GM19328 (cell line): Measurements from ENCODE around the gene AHCYL1.
"Not testable (repeated sequence)": the region's sequence is repeated elsewhere in the genome, so short reads cannot be mapped to it uniquely, and the experiment has no call there.

Source experiments
- ATAC-seq: cut with Tn5 transposase; IDR thresholded peaks from one replicate; pipeline ENCODE4 v1.9.1; 2021; ENCODE audit warnings: mild to moderate bottlenecking, moderate library complexity; ENCODE audit not compliant: unreplicated experiment

Gene AHCYL1

DNA sequence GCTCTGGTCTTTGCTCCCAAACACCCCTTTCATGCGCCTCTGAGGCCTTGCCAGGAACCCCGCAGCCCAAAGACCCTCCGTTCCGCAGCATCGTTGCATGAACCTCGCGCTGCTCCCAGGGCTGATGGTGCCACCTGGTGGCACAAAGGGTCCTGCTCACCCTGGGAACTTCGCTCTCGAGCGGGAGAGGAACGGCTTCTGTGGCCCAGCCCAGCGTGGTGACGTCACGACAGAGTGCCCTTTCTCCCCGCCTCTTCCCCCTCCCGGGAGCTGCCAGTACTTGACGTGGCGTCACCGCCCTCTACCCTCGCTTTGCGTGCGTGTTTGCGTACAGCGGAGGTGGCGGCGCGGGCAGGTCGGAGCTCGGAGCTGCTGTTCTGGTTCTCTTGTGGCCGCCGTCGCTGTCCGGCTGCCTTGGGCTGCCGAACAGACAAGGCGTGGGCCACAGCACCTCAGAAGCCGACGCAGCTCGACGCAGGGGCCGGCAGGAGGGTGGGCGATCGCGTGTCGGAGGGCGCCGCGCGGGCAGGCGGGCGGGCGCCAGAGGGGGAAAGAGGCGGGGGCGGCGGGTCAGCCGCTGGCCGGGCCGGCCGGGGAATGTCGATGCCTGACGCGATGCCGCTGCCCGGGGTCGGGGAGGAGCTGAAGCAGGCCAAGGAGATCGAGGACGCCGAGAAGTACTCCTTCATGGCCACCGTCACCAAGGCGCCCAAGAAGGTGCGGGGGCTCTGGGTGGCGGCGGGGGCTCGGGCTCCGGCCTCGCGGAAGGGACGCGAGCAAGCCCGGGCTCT is at the start of gene AHCYL1:
Gene AHCYL1 (plus strand): TSS at position 310 of the 791 bp plus-strand sequence. CDS start 288 bp downstream, at position 598.
- peak; percentile 95 for ATAC-seq

DNA sequence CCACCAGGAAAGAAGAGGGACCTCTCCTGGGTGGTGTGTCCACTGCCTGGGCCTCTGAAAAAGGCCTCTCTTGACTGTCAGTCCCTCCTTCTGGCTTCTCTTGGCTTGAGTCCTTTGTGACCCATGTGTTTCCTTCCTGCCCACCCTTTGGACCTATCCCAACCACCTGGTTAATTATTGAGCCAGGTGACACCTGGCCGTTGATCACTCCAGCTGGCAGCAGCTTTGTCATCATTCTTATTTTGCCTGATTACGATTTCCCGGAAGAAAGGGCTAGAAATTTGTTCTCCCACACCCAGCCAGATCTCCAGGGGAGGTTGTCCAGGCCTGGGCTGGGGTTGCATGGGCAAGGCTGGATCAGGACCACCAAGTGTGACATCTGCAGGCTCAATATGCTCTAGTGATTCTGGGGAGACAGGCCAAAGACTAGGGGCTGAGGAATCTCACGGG is 49.1 kb upstream of the AHCYL1 start:
- no peak for ATAC-seq

- ATAC-seq, result no peak
These were observed 46.8 kb upstream of the AHCYL1 start for GRCh38 chr1:109937738-109938137.

GRCh38 chr1:109938556-109938955 is 46.0 kb upstream of the AHCYL1 start:
- ATAC-seq, result no peak

DNA sequence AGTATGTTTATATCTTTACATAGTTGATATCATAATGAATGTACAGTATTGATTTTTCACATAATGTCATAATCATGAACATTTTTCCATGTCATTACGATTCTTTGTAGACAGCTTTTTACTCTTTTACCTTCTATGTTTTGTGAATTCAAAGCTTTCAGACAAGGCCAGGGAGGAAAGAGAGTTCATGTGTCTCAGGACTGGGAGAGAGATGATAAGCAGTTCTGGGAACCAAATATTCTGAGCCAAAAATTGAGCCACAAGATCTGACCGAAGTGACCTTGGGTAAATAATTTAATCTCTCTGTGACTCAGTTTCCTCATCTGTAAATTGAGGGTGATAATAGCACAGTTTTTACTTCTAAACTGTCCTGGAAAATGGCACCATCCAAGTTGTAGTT is 42.1 kb upstream of the AHCYL1 start:
- ATAC-seq, result no peak

DNA sequence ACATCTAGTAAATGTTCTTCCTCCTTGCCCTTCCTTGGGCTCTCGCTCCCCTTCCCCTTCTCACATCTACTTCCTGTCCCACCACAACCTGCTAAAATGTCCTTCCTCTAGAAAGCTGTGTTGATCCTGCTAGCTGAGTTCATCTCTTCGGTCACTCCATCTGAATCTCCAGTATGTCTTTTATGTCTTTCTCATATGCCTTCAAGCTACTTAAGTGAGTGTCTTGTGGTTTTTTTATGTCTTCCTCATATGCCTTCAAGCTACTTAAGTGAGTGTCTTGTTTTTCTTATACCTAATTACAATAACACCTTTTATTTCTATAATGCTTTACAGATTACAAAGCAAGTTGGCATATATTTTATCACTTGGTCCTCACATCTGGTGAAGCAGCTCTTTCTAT is 40.0 kb upstream of the AHCYL1 start:
- ATAC-seq, result no peak

GRCh38 chr1:109946511-109946910 is 38.1 kb upstream of the AHCYL1 start:
- ATAC-seq, result no peak

GRCh38 chr1:109947582-109948284 is 36.8 kb upstream of the AHCYL1 start:
- ATAC-seq, result no peak

DNA sequence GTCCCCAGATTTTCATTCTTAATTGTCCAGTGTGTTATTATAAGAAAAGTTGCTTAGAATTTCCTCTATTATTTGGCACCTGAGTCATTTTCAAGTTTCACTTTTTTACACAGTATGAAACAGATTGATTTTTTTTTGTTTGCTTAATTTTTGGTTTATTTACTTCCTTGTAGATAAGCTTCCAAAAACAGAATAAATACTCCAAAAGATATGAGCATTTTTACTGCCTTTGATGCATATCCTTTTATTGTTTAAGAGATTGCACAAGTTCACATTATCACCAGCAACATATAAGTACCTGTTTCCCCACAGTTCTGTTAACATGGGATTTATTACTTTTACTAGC is 36.3 kb upstream of the AHCYL1 start:
- ATAC-seq, result no peak

DNA sequence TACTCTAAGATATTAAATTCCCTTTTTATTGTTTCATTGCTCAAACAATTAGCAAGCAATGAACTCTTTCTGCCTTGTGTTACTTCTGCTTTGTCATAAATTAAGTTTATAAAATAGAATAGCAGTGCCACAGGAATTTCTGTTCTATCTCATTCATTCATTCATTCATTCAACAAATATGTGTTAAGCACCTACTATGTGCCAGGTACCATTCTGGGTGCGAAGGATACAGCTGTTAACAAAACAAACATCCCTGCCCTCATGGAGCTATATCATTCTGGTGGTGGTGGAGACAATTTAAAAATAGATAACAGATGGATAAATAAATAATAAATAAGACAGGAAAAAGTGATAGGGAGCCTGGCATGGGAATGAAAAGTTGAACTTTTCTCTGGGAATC is 34.5 kb upstream of the AHCYL1 start:
- ATAC-seq, result no peak

GRCh38 chr1:109950509-109950908 is 34.1 kb upstream of the AHCYL1 start:
- no peak for ATAC-seq

DNA sequence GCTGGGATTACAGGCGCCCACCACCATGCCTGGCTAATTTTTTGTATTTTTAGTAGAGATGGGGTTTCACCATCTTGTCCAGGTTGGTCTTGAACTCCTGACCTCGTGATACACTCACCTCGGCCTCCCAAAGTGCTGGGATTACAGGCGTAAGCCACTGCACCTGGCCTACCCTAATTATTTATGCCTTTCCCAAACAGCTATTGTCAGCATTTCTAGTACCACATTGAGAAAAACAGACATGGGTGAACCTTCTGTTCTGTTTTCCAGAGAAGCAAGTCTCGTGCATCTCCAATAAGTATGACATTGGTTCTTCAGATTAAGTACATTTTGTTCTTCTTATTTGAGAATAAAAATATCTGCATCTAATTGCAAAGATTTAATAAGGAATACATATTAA is 33.1 kb upstream of the AHCYL1 start:
- ATAC-seq, result not testable (repeated sequence)

DNA sequence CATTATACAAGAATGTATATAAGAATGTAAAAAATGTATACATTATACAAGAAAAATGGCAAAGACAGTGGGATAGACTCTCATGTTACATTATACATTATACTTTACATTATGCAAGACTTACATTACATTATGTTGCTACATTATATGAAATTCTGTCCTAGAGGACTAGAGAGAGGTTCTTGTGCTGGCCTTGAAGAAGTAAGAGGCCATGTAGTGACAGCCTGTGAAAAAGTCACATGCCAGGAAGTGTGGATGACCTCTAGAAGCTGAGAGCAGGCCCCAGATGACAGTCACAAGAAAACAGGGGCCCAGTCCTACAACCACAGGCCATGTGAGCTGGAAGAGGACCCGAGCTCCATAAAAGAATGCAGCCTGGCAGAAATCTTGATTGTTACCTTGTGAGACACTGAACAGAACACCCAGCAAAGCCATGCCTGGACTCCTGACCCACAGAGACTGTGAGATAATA is 30.5 kb upstream of the AHCYL1 start:
- ATAC-seq, result no peak

- no peak for ATAC-seq
These were observed 25.0 kb upstream of the AHCYL1 start for GRCh38 chr1:109959632-109959973.

GRCh38 chr1:109959974-109960744 is 24.4 kb upstream of the AHCYL1 start:
- ATAC-seq, result no peak

- no peak for ATAC-seq
These were observed 23.8 kb upstream of the AHCYL1 start for GRCh38 chr1:109960745-109961094.

GRCh38 chr1:109963864-109964263 is 20.7 kb upstream of the AHCYL1 start:
- no peak for ATAC-seq

- ATAC-seq, result no peak
These were observed 15.3 kb upstream of the AHCYL1 start for GRCh38 chr1:109969146-109969829.

GRCh38 chr1:109969907-109970306 is 14.7 kb upstream of the AHCYL1 start:
- ATAC-seq, result no peak

DNA sequence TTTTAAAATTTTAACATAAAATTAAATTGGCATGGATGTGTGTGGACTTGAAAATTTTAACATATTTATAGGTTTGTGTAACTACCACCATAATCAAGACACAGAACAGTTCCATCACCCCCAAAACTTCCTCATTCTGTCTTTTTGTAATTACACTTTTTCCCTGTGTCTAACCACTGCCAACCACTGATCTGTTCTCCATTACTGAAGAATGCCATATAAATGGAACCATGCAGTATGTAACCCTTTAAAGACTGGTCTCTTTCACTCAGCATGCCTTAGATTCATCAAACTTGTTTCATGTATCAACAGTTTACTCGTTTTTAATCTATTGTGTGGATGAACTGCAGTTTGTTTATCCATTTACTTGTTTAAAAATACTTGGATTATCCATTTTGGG is 13.0 kb upstream of the AHCYL1 start:
- no peak for ATAC-seq

DNA sequence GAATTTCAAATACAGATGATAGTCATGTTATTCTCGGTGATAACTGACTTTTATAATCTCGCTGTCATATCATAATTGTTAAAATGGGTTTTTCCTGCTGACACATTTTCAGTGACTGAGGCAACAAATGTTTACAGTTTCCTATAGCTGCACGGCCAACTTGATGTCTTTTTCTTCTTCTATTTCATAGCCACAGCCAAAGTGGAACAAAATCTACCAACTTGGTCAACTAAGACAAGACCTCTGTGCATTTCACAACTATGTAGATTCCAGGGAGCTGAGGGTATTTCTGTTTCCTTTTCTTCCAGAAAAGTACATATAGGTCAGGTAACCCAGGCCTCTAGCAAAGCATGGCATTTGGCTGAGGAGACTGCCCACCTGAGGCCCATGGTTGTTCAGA is 10.4 kb upstream of the AHCYL1 start:
- no peak for ATAC-seq
